Neuronal stem cell (in vitro differentiated cells): ENCODE data around the gene C2orf81.
A peak's percentile ranks its signal among the peaks of the same experiment; 100 is the strongest.
"Not testable (repeated sequence)": the region's sequence is repeated elsewhere in the genome, so short reads cannot be mapped to it uniquely, and the experiment has no call there.

Experiments used
- DNase-seq: peaks from one replicate; pipeline ENCODE4 v3.0.0-alpha.2; 2013; ENCODE audit warnings: low spot score
- H2AFZ ChIP-seq: one replicate; pipeline ENCODE4 v1.6.1; 2013; ENCODE audit warnings: mild to moderate bottlenecking, low read length, inconsistent platforms
- H2AK5ac ChIP-seq: 2 replicates; pipeline ENCODE4 v1.6.1; 2013; ENCODE audit warnings: low read depth, mild to moderate bottlenecking, inconsistent platforms, low read length, moderate library complexity, mixed read lengths
- H2BK120ac ChIP-seq: 2 replicates; pipeline ENCODE4 v1.6.1; 2013; ENCODE audit warnings: low read depth, mild to moderate bottlenecking, inconsistent platforms, low read length, moderate library complexity, mixed read lengths
- H2BK12ac ChIP-seq: one replicate; pipeline ENCODE4 v1.6.1; 2013; ENCODE audit warnings: low read length, inconsistent platforms
- H2BK15ac ChIP-seq: 2 replicates; pipeline ENCODE4 v1.6.1; 2013; ENCODE audit warnings: mild to moderate bottlenecking, low read length, inconsistent platforms, mixed read lengths
- H2BK5ac ChIP-seq: one replicate; pipeline ENCODE4 v1.6.1; 2013; ENCODE audit warnings: inconsistent platforms, mild to moderate bottlenecking, low read length, moderate library complexity
- H3K14ac ChIP-seq: one replicate; pipeline ENCODE4 v1.6.1; 2013; ENCODE audit warnings: low read length, inconsistent platforms
- H3K18ac ChIP-seq: 2 replicates; pipeline ENCODE4 v1.6.1; 2013; ENCODE audit warnings: low read length, inconsistent platforms
- H3K23ac ChIP-seq: 2 replicates; pipeline ENCODE4 v1.6.1; 2013; ENCODE audit warnings: low read depth, mild to moderate bottlenecking, mixed read lengths, low read length, inconsistent platforms; ENCODE audit not compliant: poor library complexity
- H3K27ac ChIP-seq: replicated peaks from 3 replicates; pipeline ENCODE4 v1.5.1; 2013; ENCODE audit warnings: low read length, inconsistent platforms
- H3K27me3 ChIP-seq, 3 experiments: 2 replicates each; pipeline ENCODE4 v1.6.1; 2013; ENCODE audit warnings: low read length in 3 of 3, mild to moderate bottlenecking in 2 of 3, inconsistent platforms in 1 of 3, low read depth in 1 of 3, mixed read lengths in 1 of 3, moderate library complexity in 1 of 3; ENCODE audit not compliant: control insufficient read depth in 3 of 3, insufficient read depth in 3 of 3
- H3K36me3 ChIP-seq, 2 donors: replicated peaks in 1 of 2; 2 replicates each; pipeline ENCODE4 v1.6.1; 2013; ENCODE audit warnings: low read length in 2 of 2; ENCODE audit not compliant: control insufficient read depth in 2 of 2, insufficient read depth in 2 of 2
- H3K4ac ChIP-seq: 2 replicates; pipeline ENCODE4 v1.6.1; 2013; ENCODE audit warnings: inconsistent platforms, mild to moderate bottlenecking, low read length, moderate library complexity
- H3K4me1 ChIP-seq, 2 donors: 1 replicate in 1 of 2; 2 replicates in 1 of 2; pipeline ENCODE4 v1.6.1; 2013; ENCODE audit warnings: low read length in 2 of 2, low read depth in 1 of 2; ENCODE audit not compliant: control insufficient read depth in 2 of 2, insufficient read depth in 1 of 2
- H3K4me2 ChIP-seq: one replicate; pipeline ENCODE4 v1.6.1; 2013; ENCODE audit warnings: mild to moderate bottlenecking, low read length, inconsistent platforms; ENCODE audit not compliant: insufficient read depth, poor library complexity, severe bottlenecking
- H3K4me3 ChIP-seq, 2 donors: 2 replicates each; pipeline ENCODE4 v1.5.1; 2013; ENCODE audit warnings: low read length in 2 of 2, mild to moderate bottlenecking in 2 of 2, inconsistent platforms in 1 of 2, moderate library complexity in 1 of 2
- H3K79me1 ChIP-seq: one replicate; pipeline ENCODE4 v1.6.1; 2013; ENCODE audit warnings: low read depth, mild to moderate bottlenecking, inconsistent platforms, low read length, moderate library complexity
- H3K9ac ChIP-seq: one replicate; pipeline ENCODE4 v1.6.1; 2013; ENCODE audit warnings: mild to moderate bottlenecking, low read depth, low read length, inconsistent platforms; ENCODE audit not compliant: poor library complexity
- H3K9me3 ChIP-seq, 2 donors: replicated peaks in 1 of 2; 2 replicates each; pipeline versions ENCODE3 to v1.6.1; 2013; ENCODE audit warnings: low read length in 2 of 2, mild to moderate bottlenecking in 2 of 2, inconsistent platforms in 1 of 2, low read depth in 1 of 2, mixed read lengths in 1 of 2, moderate library complexity in 1 of 2; ENCODE audit not compliant: control insufficient read depth in 2 of 2, insufficient read depth in 1 of 2
- H4K8ac ChIP-seq: one replicate; pipeline ENCODE4 v1.6.1; 2013; ENCODE audit warnings: low read depth, mild to moderate bottlenecking, inconsistent platforms, low read length, moderate library complexity
- H4K91ac ChIP-seq: one replicate; pipeline ENCODE4 v1.6.1; 2013; ENCODE audit warnings: low read length, low read depth, mild to moderate bottlenecking, inconsistent platforms; ENCODE audit not compliant: poor library complexity
- WGBS, 2 donors: extraction: QIAGEN DNeasy Blood & Tissue Kit; methylation state at CpG; one replicate each; pipeline ENCODE4 v1.1.7; 2013; ENCODE audit warnings: missing lambda C conversion rate in 2 of 2, mixed read lengths in 1 of 2; ENCODE audit not compliant: insufficient read length in 2 of 2, insufficient replicate concordance in 1 of 2; ENCODE audit errors: extremely low coverage in 2 of 2; 5-methylcytosine and 5-hydroxymethylcytosine counted together

Gene C2orf81

GRCh38 chr2:74442483-74443297, 21.3 kb upstream of the C2orf81 start:
- peak overlapping the region; percentile 39 for H2BK5ac ChIP-seq
- WGBS, 2 donors: no CpG with 5 or more reads among the region's 16 CpGs
- H4K91ac ChIP-seq, DNase-seq, H2BK12ac ChIP-seq, H3K4ac ChIP-seq, H3K79me1 ChIP-seq, H3K36me3 ChIP-seq, H2AFZ ChIP-seq, H3K27ac ChIP-seq, H3K4me3 ChIP-seq, H2BK15ac ChIP-seq, H4K8ac ChIP-seq, H2AK5ac ChIP-seq, H3K9me3 ChIP-seq, H3K18ac ChIP-seq, H2BK120ac ChIP-seq, H3K23ac ChIP-seq, H3K14ac ChIP-seq: not testable (repeated sequence)
- peaks cover 0 to 15% (median 0%) of the 10 kb centered on the region in 3 experiments for H3K27me3 ChIP-seq
- H3K9ac ChIP-seq: peak overlapping the region; percentile 54
- peak overlapping the region; percentile 95 for H3K4me2 ChIP-seq
- H3K4me1 ChIP-seq: peaks cover 17 to 19% of the 10 kb centered on the region in 2 donors

- H2AFZ ChIP-seq: peak within 1 kb of the TSS; percentile 96
- no peak within 1 kb of the TSS for H3K14ac ChIP-seq
- H3K27ac ChIP-seq: peak within 1 kb of the TSS; percentile 94
- peak within 1 kb of the TSS; percentile 96 for H3K18ac ChIP-seq
- no peaks in the 10 kb centered on the region for H3K36me3 ChIP-seq
- no peak within 1 kb of the TSS for H3K4ac ChIP-seq
- H3K79me1 ChIP-seq: peaks cover 6% of the 10 kb centered on the region
- peaks cover 0 to 15% (median 0%) of the 10 kb centered on the region in 3 experiments for H3K27me3 ChIP-seq
- no peak within 1 kb of the TSS for H4K91ac ChIP-seq
- H2BK5ac ChIP-seq: peak within 1 kb of the TSS; percentile 56
- H3K23ac ChIP-seq: peak within 1 kb of the TSS; percentile 81
- peak; percentile 50 for DNase-seq
- WGBS, 2 donors: no CpG with 5 or more reads among the region's 75 CpGs
- H3K4me1 ChIP-seq: peaks cover 17 to 19% of the 10 kb centered on the region in 2 donors
- peak within 1 kb of the TSS; percentile 96 for H2BK15ac ChIP-seq
- H2BK120ac ChIP-seq: peak within 1 kb of the TSS; percentile 65
- H4K8ac ChIP-seq: no peak within 1 kb of the TSS
- no peak within 1 kb of the TSS for H2BK12ac ChIP-seq
- peak within 1 kb of the TSS; percentile 95 for H3K4me2 ChIP-seq
- peaks cover 0 to 2% of the 10 kb centered on the region in 2 donors for H3K9me3 ChIP-seq
- H3K4me3 ChIP-seq: peak within 1 kb of the TSS; percentile 59 to 78
- peak within 1 kb of the TSS; percentile 90 for H3K9ac ChIP-seq
- peak within 1 kb of the TSS; percentile 62 for H2AK5ac ChIP-seq
Observed at GRCh38 chr2:74441690-74442482, 20.5 kb upstream of the C2orf81 start, which contains the start of gene RTKN. RTKN (minus strand) TSS chr2:74441937; CDS start chr2:74441816, 121 bp downstream.

- H3K18ac ChIP-seq: peak overlapping the region; percentile 96
- no peaks in the 10 kb centered on the region for H3K36me3 ChIP-seq
- peak overlapping the region; percentile 90 for H3K9ac ChIP-seq
- H3K4me2 ChIP-seq: peak overlapping the region; percentile 95
- peaks cover 17 to 19% of the 10 kb centered on the region in 2 donors for H3K4me1 ChIP-seq
- peak overlapping the region; percentile 94 for H3K27ac ChIP-seq
- no peak overlapping the region for H3K4ac ChIP-seq
- H3K79me1 ChIP-seq: peaks cover 6% of the 10 kb centered on the region
- H3K9me3 ChIP-seq: peaks cover 0 to 2% of the 10 kb centered on the region in 2 donors
- H2AFZ ChIP-seq: peak overlapping the region; percentile 96
- DNase-seq: peak; percentile 43
- peak overlapping the region in 1 of 2 donors; percentile 78 for H3K4me3 ChIP-seq
- peak overlapping the region; percentile 56 for H2BK5ac ChIP-seq
- H3K23ac ChIP-seq: peak overlapping the region; percentile 70
- no peak overlapping the region for H2BK12ac ChIP-seq
- H3K27me3 ChIP-seq: peaks cover 0 to 15% (median 0%) of the 10 kb centered on the region in 3 experiments
- H4K8ac ChIP-seq: no peak overlapping the region
- H2AK5ac ChIP-seq: peak overlapping the region; percentile 62
- no peak overlapping the region for H3K14ac ChIP-seq
- H4K91ac ChIP-seq: no peak overlapping the region
- H2BK120ac ChIP-seq: no peak overlapping the region
- peak overlapping the region; percentile 96 for H2BK15ac ChIP-seq
- WGBS, 2 donors: no CpG with 5 or more reads among the region's 33 CpGs
Observed at GRCh38 chr2:74441170-74441689, 19.8 kb upstream of the C2orf81 start.
